ENCODE results near the gene MGRN1. TPM values are rescaled to one million over a fixed set of nuclear protein-coding genes. Genes with fewer than 3 reads are reported as not detected.
A peak's percentile ranks its signal among the peaks of the same experiment; 100 is the strongest.

Gene MGRN1
- total RNA-seq, 4 donors from 2014 or later = 37.5 to 59.1 (median 42.7) TPM

DNA sequence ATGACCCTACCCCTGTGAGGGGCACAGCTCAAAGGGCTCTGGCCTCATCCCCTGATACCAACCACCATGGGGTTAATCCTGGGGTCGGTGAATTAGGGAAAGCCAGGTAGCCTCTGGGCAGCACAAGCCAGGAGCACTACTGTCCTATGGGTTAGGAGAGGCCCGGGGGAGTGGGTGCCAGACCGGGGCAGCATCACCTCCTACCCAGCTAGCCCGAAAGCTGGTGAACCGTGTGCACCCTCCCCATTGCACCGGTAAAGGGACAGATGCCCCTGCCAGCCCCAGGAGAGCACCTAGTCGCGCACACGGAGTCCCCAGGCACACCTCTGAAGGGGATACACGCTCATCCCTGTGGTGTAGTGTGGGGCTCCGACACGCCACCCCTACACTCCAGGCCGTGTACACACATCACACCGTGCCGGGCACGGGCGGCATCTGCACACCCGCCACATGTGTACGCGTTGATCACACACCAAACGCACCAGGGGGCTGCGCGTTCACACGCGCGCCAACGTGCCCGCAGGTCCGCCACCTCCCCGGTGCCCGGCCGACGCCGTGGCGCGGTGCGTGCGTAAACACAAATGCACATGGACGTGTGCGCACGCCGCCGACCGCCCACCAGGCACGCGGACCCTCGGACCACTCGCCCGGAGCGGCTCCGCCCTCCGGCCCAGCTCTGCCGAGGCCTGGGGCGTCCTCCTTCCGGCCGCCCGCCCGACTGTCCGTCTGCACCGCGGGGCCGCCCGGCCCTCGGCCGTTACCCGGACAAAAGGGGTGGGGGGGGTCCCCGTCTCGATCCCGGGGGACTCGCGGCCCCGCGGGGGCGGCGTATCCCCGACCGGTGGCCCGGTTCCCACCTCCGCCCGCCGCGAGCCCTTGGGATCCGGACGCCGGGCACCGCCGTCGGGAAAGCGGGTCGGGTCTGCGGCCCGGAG lies 10.7 kb upstream of the MGRN1 start:
- peaks cover 0 to 15% (median 0%) of the 10 kb centered on the region in 3 donors for H3K36me3 ChIP-seq
- no peaks in the 10 kb centered on the region for H3K9me3 ChIP-seq
- TF ChIP-seq POLR2A (IDR thresholded peaks at IDR 0.05) = no peak
- TF ChIP-seq, protein P1, sequence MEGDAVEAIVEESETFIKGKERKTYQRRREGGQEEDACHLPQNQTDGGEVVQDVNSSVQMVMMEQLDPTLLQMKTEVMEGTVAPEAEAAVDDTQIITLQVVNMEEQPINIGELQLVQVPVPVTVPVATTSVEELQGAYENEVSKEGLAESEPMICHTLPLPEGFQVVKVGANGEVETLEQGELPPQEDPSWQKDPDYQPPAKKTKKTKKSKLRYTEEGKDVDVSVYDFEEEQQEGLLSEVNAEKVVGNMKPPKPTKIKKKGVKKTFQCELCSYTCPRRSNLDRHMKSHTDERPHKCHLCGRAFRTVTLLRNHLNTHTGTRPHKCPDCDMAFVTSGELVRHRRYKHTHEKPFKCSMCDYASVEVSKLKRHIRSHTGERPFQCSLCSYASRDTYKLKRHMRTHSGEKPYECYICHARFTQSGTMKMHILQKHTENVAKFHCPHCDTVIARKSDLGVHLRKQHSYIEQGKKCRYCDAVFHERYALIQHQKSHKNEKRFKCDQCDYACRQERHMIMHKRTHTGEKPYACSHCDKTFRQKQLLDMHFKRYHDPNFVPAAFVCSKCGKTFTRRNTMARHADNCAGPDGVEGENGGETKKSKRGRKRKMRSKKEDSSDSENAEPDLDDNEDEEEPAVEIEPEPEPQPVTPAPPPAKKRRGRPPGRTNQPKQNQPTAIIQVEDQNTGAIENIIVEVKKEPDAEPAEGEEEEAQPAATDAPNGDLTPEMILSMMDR (IDR thresholded peaks at IDR 0.05) = no peak
- TF ChIP-seq EP300 (IDR thresholded peaks at IDR 0.05) = no peak
- peaks cover 0 to 72% (median 33%) of the 10 kb centered on the region in 4 donors for H3K4me1 ChIP-seq
- H3K27me3 ChIP-seq = no peaks in the 10 kb centered on the region
- peak overlapping the region; percentile 92 to 100 (median 97) for H3K27ac ChIP-seq
- peak overlapping the region; percentile 60 to 98 (median 90) for H3K4me3 ChIP-seq
- WGBS, 2 donors = 2 to 5% methylated on average over 20 to 55 of the region's 92 CpGs
- DNase-seq (ENCODE audit: low spot score in 2 of 2) = no peak

DNA sequence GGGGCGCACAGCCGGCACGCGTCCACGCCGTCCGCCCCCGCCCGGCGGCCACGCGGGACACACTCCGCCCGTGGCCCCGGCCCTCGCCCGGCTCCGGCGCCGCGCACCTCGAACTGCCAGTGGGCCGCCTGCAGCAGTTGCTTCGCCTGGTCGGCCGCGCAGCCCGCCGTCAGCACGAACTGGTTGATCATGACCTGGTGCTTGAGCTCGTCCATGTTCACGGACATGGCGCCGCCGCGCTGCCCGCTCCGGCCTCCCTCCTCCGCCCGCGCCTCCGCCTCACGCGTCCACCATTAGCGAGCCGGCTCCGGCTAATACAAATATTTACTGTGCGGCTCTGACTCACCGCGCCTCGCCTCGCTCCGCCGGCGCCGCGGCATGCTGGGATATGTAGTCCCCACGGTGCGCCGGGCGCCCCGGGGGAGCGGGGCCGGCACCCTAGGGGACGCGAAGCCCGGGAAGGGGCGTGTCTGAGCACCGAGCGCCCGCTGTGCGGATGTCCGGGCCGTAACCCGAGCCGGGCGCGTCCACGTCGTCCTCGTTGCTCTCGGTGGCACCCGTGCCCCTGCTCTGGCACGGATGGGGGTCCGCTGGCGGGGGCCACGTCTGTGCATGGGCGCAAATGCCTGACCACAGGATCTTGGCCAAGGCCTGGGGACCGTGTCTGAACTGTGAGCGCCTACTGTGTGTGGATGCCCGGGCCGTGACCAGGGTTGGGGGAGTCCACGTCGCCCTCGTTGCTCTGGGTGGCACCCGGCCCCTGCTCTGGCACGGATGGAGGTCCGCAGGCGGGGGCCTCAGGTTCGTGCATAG lies 9.8 kb upstream of the MGRN1 start, which contains the start of gene UBALD1:
TSS of gene UBALD1 (minus strand) at position 318 of the 813 bp plus-strand sequence. CDS start at position 227, 91 bp downstream.
- TF ChIP-seq POLR2A (IDR thresholded peaks at IDR 0.05) = peak; percentile 79 to 92
- TF ChIP-seq, protein P1 (IDR thresholded peaks at IDR 0.05) = peak in 1 of 5 experiments; percentile 37
- peak; percentile 72 to 98 for TF ChIP-seq EP300 (IDR thresholded peaks at IDR 0.05)
- WGBS, 2 donors = 1 to 15% methylated on average over 38 to 42 of the region's 100 CpGs

DNA sequence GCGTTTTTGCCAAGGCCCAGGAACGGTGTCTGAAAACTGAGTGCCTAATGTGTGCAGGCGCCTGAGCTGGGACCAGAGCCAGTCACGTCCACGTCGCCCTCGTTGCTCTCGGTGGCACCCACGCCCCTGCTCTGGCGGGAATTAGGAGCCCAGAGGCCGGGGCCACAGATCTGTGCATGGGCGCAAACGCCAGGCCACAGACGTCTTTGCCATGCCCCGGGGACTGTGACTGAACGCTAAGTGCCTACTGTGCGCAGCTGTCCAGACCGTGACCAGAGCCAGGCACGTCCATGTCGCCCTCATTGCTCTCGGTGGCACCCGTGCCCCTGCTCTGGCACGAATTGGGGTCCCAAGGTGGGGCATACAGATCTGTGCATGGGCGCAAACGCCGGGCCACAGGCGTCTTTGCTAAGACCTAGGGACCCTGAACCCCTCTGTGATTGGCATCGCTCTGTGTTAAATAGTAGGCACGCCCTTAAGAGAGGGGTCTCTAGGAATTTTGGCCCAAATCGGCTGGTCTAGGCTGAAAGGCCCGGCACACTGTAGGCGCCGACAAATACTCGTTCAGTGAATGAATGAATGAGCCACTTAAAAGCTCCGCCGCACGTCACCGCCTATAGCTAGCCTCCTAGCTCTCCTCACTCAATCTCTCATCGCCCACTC lies 9.1 kb upstream of the MGRN1 start:
- Histone ChIP-seq H3K9me3 (no peaks in the 10 kb centered on the region), H3K27me3 (no peaks in the 10 kb centered on the region), H3K4me1 (peaks cover 0 to 69% (median 33%) of the 10 kb centered on the region in 4 donors), H3K4me3 (peak overlapping the region; percentile 60 to 98 (median 90)), H3K27ac (peak overlapping the region; percentile 92 to 100 (median 97)), H3K36me3 (no peaks in the 10 kb centered on the region)
- DNase-seq (ENCODE audit: low spot score in 2 of 2) = peak in 1 of 2 donors; percentile 20
- TF ChIP-seq POLR2A (IDR thresholded peaks at IDR 0.05) = no peak
- TF ChIP-seq, protein P1 (IDR thresholded peaks at IDR 0.05) = no peak
- TF ChIP-seq EP300 (IDR thresholded peaks at IDR 0.05) = no peak
- WGBS, 2 donors = 78 to 81% methylated on average over 27 to 36 of the region's 39 CpGs

More for the DNA sequence above, 9.8 kb upstream of the MGRN1 start, which contains the start of gene UBALD1:
- H3K9me3 ChIP-seq = no peaks in the 10 kb centered on the region
- no peaks in the 10 kb centered on the region for H3K27me3 ChIP-seq
- peak; percentile 71 to 75 for DNase-seq (ENCODE audit: low spot score in 2 of 2)
- H3K4me1 ChIP-seq = peaks cover 0 to 72% (median 33%) of the 10 kb centered on the region in 4 donors
- H3K27ac ChIP-seq = peak within 1 kb of the TSS; percentile 92 to 100 (median 97)
- peaks cover 0 to 6% (median 0%) of the 10 kb centered on the region in 3 donors for H3K36me3 ChIP-seq
- peak within 1 kb of the TSS; percentile 60 to 98 (median 90) for H3K4me3 ChIP-seq

DNA sequence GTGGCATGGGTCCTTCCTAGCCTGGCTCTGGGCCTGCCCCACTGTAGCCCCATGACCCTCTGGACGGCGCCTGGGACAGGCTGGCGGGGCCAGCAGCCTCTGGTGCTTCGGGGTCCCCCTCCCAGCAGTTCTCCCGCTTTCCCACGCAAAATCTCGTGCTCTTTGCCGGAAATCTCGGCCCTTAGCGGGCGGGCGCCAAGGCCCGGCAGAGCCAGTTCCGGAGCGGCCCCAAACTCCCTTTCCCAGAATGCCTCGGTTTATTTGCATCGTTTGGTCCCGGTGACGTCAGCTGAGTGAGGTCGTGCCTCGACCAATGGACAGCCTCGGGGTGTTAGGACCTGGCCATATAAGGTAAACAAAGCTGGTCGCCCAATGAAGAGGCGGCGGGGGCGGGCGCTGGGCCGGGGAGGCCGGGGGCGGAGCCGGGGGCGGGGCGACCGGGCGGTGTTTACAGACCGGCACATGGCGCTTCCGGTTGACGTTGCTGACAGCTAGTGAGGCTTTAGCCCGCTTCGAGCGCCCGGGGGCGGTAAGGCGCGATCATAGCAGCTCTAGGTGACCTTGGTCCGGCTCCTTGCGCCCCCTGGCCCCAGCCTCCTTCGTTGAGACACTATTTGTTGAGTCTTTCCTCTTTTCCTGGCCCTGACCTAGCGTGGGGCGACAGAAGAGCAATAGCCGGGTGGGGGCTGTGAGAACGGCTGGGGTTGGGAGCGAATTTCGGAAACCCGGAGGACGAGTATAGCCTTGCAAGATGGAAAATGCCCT lies 8.4 kb upstream of the MGRN1 start:
- peak; percentile 100 for DNase-seq (ENCODE audit: low spot score in 2 of 2)
- Histone ChIP-seq H3K4me1 (peaks cover 0 to 62% (median 33%) of the 10 kb centered on the region in 4 donors), H3K9me3 (no peaks in the 10 kb centered on the region), H3K4me3 (peak overlapping the region; percentile 45 to 98 (median 72)), H3K36me3 (no peaks in the 10 kb centered on the region), H3K27ac (peak overlapping the region; percentile 92 to 100 (median 97)), H3K27me3 (no peaks in the 10 kb centered on the region)
- 0 to 1% methylated on average over 32 to 44 of the region's 57 CpGs for WGBS, 2 donors
- TF ChIP-seq POLR2A (IDR thresholded peaks at IDR 0.05) = peak; percentile 29 to 76
- peak; percentile 84 to 95 for TF ChIP-seq EP300 (IDR thresholded peaks at IDR 0.05)
- TF ChIP-seq, protein P1 (IDR thresholded peaks at IDR 0.05) = peak; percentile 24 to 50 (median 35)
